ENCODE measurements around the gene CLK2.

DNA sequence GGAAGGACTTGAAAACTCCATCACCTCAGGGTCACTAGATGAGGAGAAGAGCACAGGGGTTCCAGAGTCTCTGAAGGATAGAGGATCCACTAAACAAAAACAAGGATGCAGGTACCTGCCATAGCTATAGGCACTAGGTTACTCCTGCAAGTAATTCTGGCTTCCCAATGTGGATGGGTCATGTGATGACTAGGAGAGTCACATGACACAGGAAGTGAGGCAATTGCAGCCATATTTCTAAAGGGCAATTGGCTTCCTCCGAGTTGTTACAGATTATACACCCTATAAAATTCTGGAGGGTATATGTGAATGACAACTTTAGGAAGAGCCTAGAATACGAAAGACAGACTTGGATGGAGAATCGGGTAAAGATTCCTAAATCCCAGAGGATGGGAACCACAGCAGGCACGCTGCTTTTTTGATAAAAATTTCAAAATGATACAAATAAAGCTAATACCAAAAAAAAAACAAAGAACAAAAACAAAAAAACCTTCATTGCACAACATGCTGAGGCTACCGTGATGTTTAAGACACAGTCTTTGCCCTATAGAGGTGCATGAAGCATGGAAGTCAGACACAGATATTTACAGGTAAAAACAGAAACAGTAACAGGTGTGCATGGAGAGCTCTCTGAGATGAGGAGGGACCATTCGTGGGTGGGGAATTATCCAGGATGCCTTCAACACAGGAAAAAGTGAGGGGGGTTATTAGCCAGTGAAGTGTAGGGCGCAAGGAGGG is 54.3 kb downstream of the CLK2 start:
- no peak for TF ChIP-seq POLR2A (IDR thresholded peaks at IDR 0.05)
- TF ChIP-seq, protein P1, sequence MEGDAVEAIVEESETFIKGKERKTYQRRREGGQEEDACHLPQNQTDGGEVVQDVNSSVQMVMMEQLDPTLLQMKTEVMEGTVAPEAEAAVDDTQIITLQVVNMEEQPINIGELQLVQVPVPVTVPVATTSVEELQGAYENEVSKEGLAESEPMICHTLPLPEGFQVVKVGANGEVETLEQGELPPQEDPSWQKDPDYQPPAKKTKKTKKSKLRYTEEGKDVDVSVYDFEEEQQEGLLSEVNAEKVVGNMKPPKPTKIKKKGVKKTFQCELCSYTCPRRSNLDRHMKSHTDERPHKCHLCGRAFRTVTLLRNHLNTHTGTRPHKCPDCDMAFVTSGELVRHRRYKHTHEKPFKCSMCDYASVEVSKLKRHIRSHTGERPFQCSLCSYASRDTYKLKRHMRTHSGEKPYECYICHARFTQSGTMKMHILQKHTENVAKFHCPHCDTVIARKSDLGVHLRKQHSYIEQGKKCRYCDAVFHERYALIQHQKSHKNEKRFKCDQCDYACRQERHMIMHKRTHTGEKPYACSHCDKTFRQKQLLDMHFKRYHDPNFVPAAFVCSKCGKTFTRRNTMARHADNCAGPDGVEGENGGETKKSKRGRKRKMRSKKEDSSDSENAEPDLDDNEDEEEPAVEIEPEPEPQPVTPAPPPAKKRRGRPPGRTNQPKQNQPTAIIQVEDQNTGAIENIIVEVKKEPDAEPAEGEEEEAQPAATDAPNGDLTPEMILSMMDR (IDR thresholded peaks at IDR 0.05), result no peak

Measured in body of pancreas (tissue), 4 donors.